Natural killer cell (primary cell): ENCODE measurements around the gene TCP11. TPM values are rescaled to one million over a fixed set of nuclear protein-coding genes. Genes with fewer than 3 reads are reported as not detected.

Experiments used
- ATAC-seq, 3 donors: fragments of 150-1000 bp in 2 of 3; fragments of 200-7000 bp in 1 of 3; cut with Tn5 transposase; 1 replicate in 1 of 3; 2 replicates in 2 of 3; pipeline ENCODE4 v1.10.0; 2021; ENCODE audit warnings: mild to moderate bottlenecking in 2 of 3, moderate library complexity in 2 of 3
- DNase-seq, 2 donors: peaks; one replicate each; pipeline versions ENCODE4 v3.0.0 to v3.0.0-alpha.2; 2013 to 2021; ENCODE audit warnings: mixed read lengths in 1 of 2
- H3K27ac ChIP-seq: one replicate; pipeline ENCODE4 v1.5.1; 2013; ENCODE audit warnings: mild to moderate bottlenecking, low read length
- H3K27me3 ChIP-seq: one replicate; pipeline ENCODE4 v1.6.1; 2013; ENCODE audit warnings: low read length; ENCODE audit not compliant: control insufficient read depth, insufficient read depth
- H3K36me3 ChIP-seq: one replicate; pipeline ENCODE4 v1.6.1; 2013; ENCODE audit warnings: low read length; ENCODE audit not compliant: control insufficient read depth, insufficient read depth
- H3K4me1 ChIP-seq: one replicate; pipeline ENCODE4 v1.6.1; 2013; ENCODE audit warnings: low read length; ENCODE audit not compliant: control insufficient read depth, insufficient read depth
- H3K4me3 ChIP-seq: one replicate; pipeline ENCODE4 v1.5.1; 2013; ENCODE audit warnings: low read length
- H3K9me3 ChIP-seq: one replicate; pipeline ENCODE4 v1.6.1; 2013; ENCODE audit warnings: low read length; ENCODE audit not compliant: control insufficient read depth, insufficient read depth
- H3K27ac Mint-ChIP-seq, 2 donors: one replicate each; pipeline ENCODE4 v1.8.0; 2022; ENCODE audit warnings: mild to moderate bottlenecking in 2 of 2, mixed read lengths in 2 of 2, moderate library complexity in 1 of 2
- H3K27me3 Mint-ChIP-seq, 2 donors: one replicate each; pipeline ENCODE4 v1.8.0; 2022; ENCODE audit warnings: low read depth in 2 of 2, mixed read lengths in 2 of 2
- H3K36me3 Mint-ChIP-seq: one replicate; pipeline ENCODE4 v1.8.0; 2022; ENCODE audit warnings: mixed read lengths
- H3K4me1 Mint-ChIP-seq, 2 donors: one replicate each; pipeline ENCODE4 v1.8.0; 2022; ENCODE audit warnings: mixed read lengths in 2 of 2
- H3K4me3 Mint-ChIP-seq: one replicate; pipeline ENCODE4 v1.8.0; 2022; ENCODE audit warnings: mild to moderate bottlenecking, moderate library complexity, mixed read lengths
- H3K9me3 Mint-ChIP-seq, 2 donors: one replicate each; pipeline ENCODE4 v1.8.0; 2022; ENCODE audit warnings: mixed read lengths in 2 of 2
- CTCF ChIP-seq: fragments of 200-600 bp; IDR thresholded peaks from one replicate; pipeline ENCODE4 v1.8.0; 2022; ENCODE audit warnings: antibody characterized with exemption
- WGBS: methylation state at CpG from one replicate; pipeline ENCODE4 v1.1.7; 2013; ENCODE audit warnings: missing lambda C conversion rate; ENCODE audit not compliant: insufficient coverage; 5-methylcytosine and 5-hydroxymethylcytosine counted together
- intact Hi-C: fragments of 100-400 bp; cut with micrococcal nuclease; formaldehyde crosslinking; loops from one replicate; pipeline ENCODE4 v1.14.2; 2022
- total RNA-seq, 4 donors: library from RNA; stranded (reverse); fragments of 120-200 nt in 1 of 4; gene quantifications; one replicate each; pipeline versions ENCODE4 v1.2.3 to v1.2.4, GENCODE V29; 2013 to 2022

Gene TCP11
- total RNA-seq, 3 donors from 2014 or later (not counting 1 experiment from before 2014, with no cell fraction given) = not detected

DNA sequence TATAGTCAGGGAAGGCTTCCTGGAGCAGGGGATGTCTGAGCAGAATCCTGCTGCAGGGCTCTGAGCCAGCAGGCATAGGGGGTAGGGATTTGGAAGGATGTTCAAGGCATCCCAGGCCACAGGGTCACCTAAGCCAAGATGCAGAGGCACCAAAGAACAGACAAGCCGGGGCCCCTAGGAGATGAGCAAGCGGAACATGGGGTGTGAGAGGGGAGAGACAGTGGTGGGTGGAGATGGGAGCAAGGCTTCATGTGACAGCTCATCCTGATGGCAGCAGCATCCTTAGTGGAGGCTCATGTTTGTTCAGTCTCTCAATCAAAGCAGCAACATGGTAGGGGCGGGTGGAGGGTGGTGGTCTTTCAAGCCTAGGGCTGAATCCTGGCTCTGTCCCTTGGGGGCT is 29.8 kb upstream of the TCP11 start:
- H3K4me1 Mint-ChIP-seq = peaks cover 5 to 13% of the 10 kb centered on the region in 2 donors
- ATAC-seq = no peak

DNA sequence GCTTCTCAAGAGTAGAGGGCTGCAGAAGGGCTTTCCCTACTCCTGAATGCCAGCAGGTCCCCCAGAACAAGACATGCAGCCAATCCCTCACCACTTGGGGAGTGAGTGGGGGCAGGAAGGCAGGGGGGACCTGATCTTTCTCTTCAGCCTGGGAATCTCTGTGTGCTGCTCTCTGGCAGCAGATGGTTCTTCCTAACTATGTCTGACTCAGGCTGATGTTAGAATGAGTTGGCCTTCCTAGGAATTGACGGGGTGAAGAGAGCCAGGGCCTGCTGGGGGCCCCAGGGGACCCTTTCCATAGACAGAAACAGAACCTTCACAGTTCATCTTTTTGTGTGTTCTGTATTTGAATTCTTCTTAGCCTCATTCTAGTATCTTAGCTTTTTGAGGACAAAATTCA is 29.0 kb upstream of the TCP11 start:
- Histone ChIP-seq H3K27me3 (no peaks in the 10 kb centered on the region), H3K9me3 (no peaks in the 10 kb centered on the region), H3K36me3 (no peaks in the 10 kb centered on the region), H3K27ac (no peak overlapping the region), H3K4me3 (no peak overlapping the region), H3K4me1 (no peaks in the 10 kb centered on the region)
- Mint-ChIP-seq H3K36me3 (no peaks in the 10 kb centered on the region), H3K4me1 (peaks cover 5 to 13% of the 10 kb centered on the region in 2 donors), H3K9me3 (peaks cover 3 to 5% of the 10 kb centered on the region in 2 donors), H3K27me3 (peaks cover 9 to 17% of the 10 kb centered on the region in 2 donors), H3K27ac (no peak overlapping the region), H3K4me3 (no peak overlapping the region)
- TF ChIP-seq CTCF = no peak
- 90% methylated on average over 1 of the region's 1 CpG for WGBS
- DNase-seq (no peak), ATAC-seq (no peak)
- intact Hi-C loops = no loop called here

More for the DNA sequence above, 29.8 kb upstream of the TCP11 start:
- intact Hi-C loops = no loop called here
- no peak overlapping the region for H3K4me3 Mint-ChIP-seq
- peaks cover 10 to 17% of the 10 kb centered on the region in 2 donors for H3K27me3 Mint-ChIP-seq
- H3K27ac ChIP-seq = no peak overlapping the region
- no peaks in the 10 kb centered on the region for H3K27me3 ChIP-seq
- peaks cover 3 to 5% of the 10 kb centered on the region in 2 donors for H3K9me3 Mint-ChIP-seq
- no peaks in the 10 kb centered on the region for H3K36me3 ChIP-seq
- no peaks in the 10 kb centered on the region for H3K4me1 ChIP-seq
- H3K36me3 Mint-ChIP-seq = no peaks in the 10 kb centered on the region
- no peak for TF ChIP-seq CTCF
- no peak overlapping the region for H3K4me3 ChIP-seq
- no peaks in the 10 kb centered on the region for H3K9me3 ChIP-seq
- no peak overlapping the region for H3K27ac Mint-ChIP-seq
- 93% methylated on average over 3 of the region's 3 CpGs for WGBS
- DNase-seq = no peak

- H3K27ac ChIP-seq = no peak overlapping the region
- no peaks in the 10 kb centered on the region for H3K4me1 ChIP-seq
- no peak for TF ChIP-seq CTCF
- Mint-ChIP-seq H3K36me3 (no peaks in the 10 kb centered on the region), H3K4me3 (no peak overlapping the region), H3K27me3 (peaks cover 3 to 17% of the 10 kb centered on the region in 2 donors), H3K27ac (no peak overlapping the region), H3K9me3 (peaks cover 3 to 5% of the 10 kb centered on the region in 2 donors), H3K4me1 (peaks cover 5 to 13% of the 10 kb centered on the region in 2 donors)
- no peaks in the 10 kb centered on the region for H3K36me3 ChIP-seq
- H3K9me3 ChIP-seq = no peaks in the 10 kb centered on the region
- no peaks in the 10 kb centered on the region for H3K27me3 ChIP-seq
- 85% methylated on average over 7 of the region's 7 CpGs for WGBS
- DNase-seq (no peak), ATAC-seq (no peak)
- no peak overlapping the region for H3K4me3 ChIP-seq
- intact Hi-C loops = no loop called here
Observed at GRCh38 chr6:35168461-35168861, 27.3 kb upstream of the TCP11 start.

- no peak overlapping the region for H3K4me3 Mint-ChIP-seq
- Histone ChIP-seq H3K27me3 (no peaks in the 10 kb centered on the region), H3K4me3 (no peak overlapping the region), H3K4me1 (no peaks in the 10 kb centered on the region), H3K36me3 (no peaks in the 10 kb centered on the region), H3K9me3 (no peaks in the 10 kb centered on the region), H3K27ac (no peak overlapping the region)
- H3K4me1 Mint-ChIP-seq = peaks cover 5 to 13% of the 10 kb centered on the region in 2 donors
- TF ChIP-seq CTCF = no peak
- no peak for DNase-seq
- no peaks in the 10 kb centered on the region for H3K36me3 Mint-ChIP-seq
- H3K9me3 Mint-ChIP-seq = peaks cover 3 to 5% of the 10 kb centered on the region in 2 donors
- no peak for ATAC-seq
- H3K27ac Mint-ChIP-seq = no peak overlapping the region
- intact Hi-C loops = no loop called here
- peaks cover 2 to 20% of the 10 kb centered on the region in 2 donors for H3K27me3 Mint-ChIP-seq
Observed at GRCh38 chr6:35167505-35167904, 26.4 kb upstream of the TCP11 start.
